Activated B cell treated with CpG ODN at 0.5 μM for 24 hours (primary cell): ENCODE measurements around the gene TBC1D9B. TPM values are rescaled to one million over a fixed set of nuclear protein-coding genes. Genes with fewer than 3 reads are reported as not detected.
A peak's percentile ranks its signal among the peaks of the same experiment; 100 is the strongest.

ENCODE experiments used
- ATAC-seq: fragments of 200-7000 bp; cut with Tn5 transposase; one replicate; pipeline ENCODE4 v1.10.0; 2021; ENCODE audit warnings: low read depth, mild to moderate bottlenecking, moderate library complexity
- CTCF ChIA-PET: fragments of 350-600 bp; sonication (Branson Sonifier 250); formaldehyde crosslinking; loops from one replicate; lab custom pipeline; 2021; ENCODE audit warnings: antibody characterized with exemption; lab: Charles Lee
- POLR2A ChIA-PET: fragments of 350-600 bp; sonication (Branson Sonifier 250); formaldehyde crosslinking; loops from one replicate; lab custom pipeline; 2021; ENCODE audit warnings: antibody characterized with exemption; lab: Charles Lee
- DNase-seq: peaks from one replicate; pipeline ENCODE4 v3.0.0; 2022
- H3K27ac Mint-ChIP-seq: one replicate; pipeline ENCODE4 v1.8.0; 2020; ENCODE audit warnings: mixed read lengths
- H3K27me3 Mint-ChIP-seq: one replicate; pipeline ENCODE4 v1.8.0; 2021; ENCODE audit warnings: mixed read lengths
- H3K36me3 Mint-ChIP-seq: one replicate; pipeline ENCODE4 v1.8.0; 2021; ENCODE audit warnings: low read depth, mixed read lengths
- H3K4me1 Mint-ChIP-seq: one replicate; pipeline ENCODE4 v1.8.0; 2021; ENCODE audit warnings: mixed read lengths
- H3K4me3 Mint-ChIP-seq: one replicate; pipeline ENCODE4 v1.8.0; 2020; ENCODE audit warnings: mild to moderate bottlenecking, mixed read lengths
- H3K9me3 Mint-ChIP-seq: one replicate; pipeline ENCODE4 v1.8.0; 2020; ENCODE audit warnings: mixed read lengths
- intact Hi-C: fragments of 100-400 bp; cut with micrococcal nuclease; formaldehyde crosslinking; loops from one replicate; pipeline ENCODE4 v1.15.1; 2024
- total RNA-seq: library from RNA; stranded (reverse); gene quantifications from 2 replicates; pipeline ENCODE4 v1.2.3, GENCODE V29; 2022
- TF ChIP-seq, protein P1 (sequence below): fragments of 200-600 bp; IDR thresholded peaks from one replicate; pipeline ENCODE4 v1.8.0; 2022; ENCODE audit warnings: antibody characterized with exemption, mild to moderate bottlenecking

Gene TBC1D9B
- total RNA-seq, 1 donor from 2014 or later = 117 TPM

DNA sequence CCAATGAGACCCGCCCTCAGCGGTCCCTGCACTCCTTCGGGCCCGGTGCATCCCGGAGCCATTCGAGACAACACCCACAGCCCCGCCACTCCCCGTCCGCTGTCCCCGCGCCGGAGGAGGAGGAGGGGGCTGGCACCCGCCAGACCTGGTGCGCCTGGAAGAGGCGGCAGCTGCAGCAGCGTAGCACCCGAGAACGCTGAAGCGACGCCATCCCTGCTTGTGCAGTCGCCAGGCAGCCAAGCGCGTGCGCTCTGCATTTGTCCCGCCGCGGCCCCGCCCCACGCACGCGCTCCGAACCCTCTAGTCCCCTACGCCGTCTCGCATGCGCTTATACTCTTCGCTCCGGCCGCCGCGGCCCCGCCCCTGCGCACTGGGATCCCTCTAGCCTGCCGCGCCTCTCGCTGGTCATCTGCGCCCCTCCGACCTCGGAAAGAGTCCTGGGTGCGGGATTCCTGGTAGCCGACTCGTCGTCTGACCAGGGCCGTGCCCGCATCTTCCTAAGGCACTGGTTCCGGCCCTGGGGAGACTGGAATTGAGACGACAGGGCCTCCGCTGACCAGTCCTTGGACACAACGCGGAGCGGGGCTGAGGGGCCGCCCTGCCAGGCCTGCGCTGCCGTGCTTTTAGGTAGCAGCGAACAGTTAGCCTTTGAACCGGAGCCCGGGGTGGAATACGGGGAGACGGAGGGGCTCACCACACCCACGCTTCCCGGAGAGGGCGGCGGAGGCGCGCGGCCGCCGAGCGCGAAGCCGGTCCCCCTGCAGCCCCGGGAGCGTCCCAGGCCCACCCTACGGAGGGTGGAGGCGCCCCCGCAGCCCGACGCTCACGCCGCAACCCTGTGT is 48.9 kb downstream of the TBC1D9B start, which contains the start of gene MRNIP:
Gene MRNIP, minus strand, starts transcription at position 232 of the 842 bp plus-strand sequence. Its CDS starts 21 bp downstream, at position 211.
- TF ChIP-seq, protein P1, sequence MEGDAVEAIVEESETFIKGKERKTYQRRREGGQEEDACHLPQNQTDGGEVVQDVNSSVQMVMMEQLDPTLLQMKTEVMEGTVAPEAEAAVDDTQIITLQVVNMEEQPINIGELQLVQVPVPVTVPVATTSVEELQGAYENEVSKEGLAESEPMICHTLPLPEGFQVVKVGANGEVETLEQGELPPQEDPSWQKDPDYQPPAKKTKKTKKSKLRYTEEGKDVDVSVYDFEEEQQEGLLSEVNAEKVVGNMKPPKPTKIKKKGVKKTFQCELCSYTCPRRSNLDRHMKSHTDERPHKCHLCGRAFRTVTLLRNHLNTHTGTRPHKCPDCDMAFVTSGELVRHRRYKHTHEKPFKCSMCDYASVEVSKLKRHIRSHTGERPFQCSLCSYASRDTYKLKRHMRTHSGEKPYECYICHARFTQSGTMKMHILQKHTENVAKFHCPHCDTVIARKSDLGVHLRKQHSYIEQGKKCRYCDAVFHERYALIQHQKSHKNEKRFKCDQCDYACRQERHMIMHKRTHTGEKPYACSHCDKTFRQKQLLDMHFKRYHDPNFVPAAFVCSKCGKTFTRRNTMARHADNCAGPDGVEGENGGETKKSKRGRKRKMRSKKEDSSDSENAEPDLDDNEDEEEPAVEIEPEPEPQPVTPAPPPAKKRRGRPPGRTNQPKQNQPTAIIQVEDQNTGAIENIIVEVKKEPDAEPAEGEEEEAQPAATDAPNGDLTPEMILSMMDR = no peak
- Mint-ChIP-seq H3K27me3 (no peaks in the 10 kb centered on the region), H3K4me1 (peaks cover 33% of the 10 kb centered on the region), H3K4me3 (peak within 1 kb of the TSS; percentile 96), H3K9me3 (no peaks in the 10 kb centered on the region), H3K27ac (peak within 1 kb of the TSS; percentile 89), H3K36me3 (peaks cover 26% of the 10 kb centered on the region)
- intact Hi-C loops = loop anchor here (1.0 to 10.0 kb wide), 13 partner anchors 23 to 1116 kb away; partner anchors contain the start of genes CANX, MAML1, MGAT4B and RUFY1
- ChIA-PET CTCF (no interaction called here), POLR2A (interaction anchor here (0.8 to 3.1 kb wide), 5 partner anchors 37 to 112 kb away, joined by 3 to 19 read pairs (median 4); partner anchors contain the start of gene SQSTM1)
- ATAC-seq (peak; percentile 94), DNase-seq (peak; percentile 92)

DNA sequence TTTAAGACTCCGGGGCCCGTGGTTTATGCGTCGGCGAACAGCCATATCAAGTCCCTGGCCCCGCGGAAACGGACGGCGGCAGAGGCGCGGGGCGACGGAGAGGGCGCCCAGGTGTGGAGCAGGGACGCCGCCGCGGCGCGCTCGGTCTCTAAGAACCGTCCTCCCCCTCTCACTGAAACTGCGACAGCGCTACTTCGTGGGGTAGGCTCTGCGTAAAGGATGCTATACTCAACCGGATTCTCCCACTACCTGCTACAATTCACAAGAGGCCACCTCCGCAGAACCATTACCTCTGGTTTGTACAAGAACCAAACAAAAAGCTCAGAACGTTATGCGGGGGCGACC is 49.5 kb downstream of the TBC1D9B start:
- TF ChIP-seq, protein P1 = no peak
- ChIA-PET POLR2A (interaction anchor here (0.8 to 3.1 kb wide), 5 partner anchors 36 to 113 kb away, joined by 3 to 19 read pairs (median 4); partner anchors contain the start of gene SQSTM1), CTCF (no interaction called here)
- peak; percentile 59 for ATAC-seq
- Mint-ChIP-seq H3K4me3 (peak overlapping the region; percentile 96), H3K27ac (peak overlapping the region; percentile 89), H3K4me1 (peaks cover 35% of the 10 kb centered on the region), H3K36me3 (peaks cover 22% of the 10 kb centered on the region), H3K9me3 (no peaks in the 10 kb centered on the region), H3K27me3 (no peaks in the 10 kb centered on the region)
- peak; percentile 39 for DNase-seq
- intact Hi-C loops = loop anchor here (1.0 to 10.0 kb wide), 13 partner anchors 22 to 1117 kb away; partner anchors contain the start of genes CANX, MAML1, MGAT4B and RUFY1

DNA sequence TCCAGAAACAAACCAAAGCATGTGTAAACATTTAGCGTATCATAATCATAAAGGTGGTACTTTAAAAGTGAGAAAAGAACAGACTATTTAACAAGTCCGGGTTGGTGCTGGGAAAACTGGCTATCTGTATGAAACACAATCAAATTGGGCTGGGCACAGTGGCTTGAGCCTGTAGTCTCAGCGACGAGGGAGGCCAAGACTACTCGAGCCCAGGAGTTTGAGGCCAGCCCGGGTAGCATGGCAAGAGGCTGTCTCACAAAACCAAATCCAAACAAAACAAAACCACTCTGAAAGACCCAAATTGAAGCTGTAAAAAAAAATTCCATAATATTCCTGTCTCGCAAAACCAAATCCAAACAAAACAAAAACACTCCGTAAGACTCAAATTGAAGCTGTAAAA is 53.3 kb downstream of the TBC1D9B start:
- intact Hi-C loops = loop anchor here (10.0 kb wide), 2 partner anchors 160 to 1120 kb away; partner anchors contain the start of gene CANX
- TF ChIP-seq, protein P1 = no peak
- DNase-seq = no peak
- no peak overlapping the region for H3K4me3 Mint-ChIP-seq
- H3K27ac Mint-ChIP-seq = peak overlapping the region; percentile 30
- H3K27me3 Mint-ChIP-seq = no peaks in the 10 kb centered on the region
- no peak for ATAC-seq
- POLR2A ChIA-PET = interaction anchor here (0.7 kb wide), 1 partner anchor 121 kb away, joined by 3 read pairs; no protein-coding TSS in a partner anchor
- peaks cover 19% of the 10 kb centered on the region for H3K36me3 Mint-ChIP-seq
- CTCF ChIA-PET = interaction anchor here (2.1 to 2.3 kb wide), 2 partner anchors 52 to 121 kb away, joined by 5 to 8 read pairs; no protein-coding TSS in a partner anchor
- H3K4me1 Mint-ChIP-seq = peaks cover 50% of the 10 kb centered on the region
- no peaks in the 10 kb centered on the region for H3K9me3 Mint-ChIP-seq

DNA sequence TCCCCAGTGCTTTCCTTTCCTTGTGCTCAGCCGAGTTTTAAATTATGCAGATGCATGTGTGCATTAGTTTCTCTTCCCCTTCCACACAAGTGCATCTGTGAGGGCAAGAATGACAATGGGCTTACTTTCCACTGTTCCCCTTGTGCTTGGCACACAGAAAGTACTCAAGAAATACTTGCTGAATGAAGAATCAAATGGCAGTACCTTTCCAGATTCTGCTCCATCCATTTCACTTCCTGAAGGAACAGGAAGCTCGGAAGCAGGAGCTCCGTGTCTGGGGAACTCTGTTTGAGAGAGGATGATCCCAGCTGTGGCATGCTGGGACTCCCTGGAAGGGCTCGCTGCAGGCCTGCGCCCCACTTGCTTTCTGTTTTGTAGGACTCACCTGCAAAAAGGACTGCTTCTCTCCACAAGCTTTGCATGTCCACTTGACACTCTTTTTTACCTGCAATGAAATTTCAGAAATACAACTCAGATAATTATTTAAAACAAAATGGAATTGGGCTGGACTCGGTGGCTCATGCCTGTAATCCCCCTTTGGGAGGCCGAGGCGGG is 54.6 kb downstream of the TBC1D9B start:
- intact Hi-C loops = loop anchor here (1.0 to 10.0 kb wide), 3 partner anchors 17 to 1122 kb away; partner anchors contain the start of gene CANX
- peak overlapping the region; percentile 80 for H3K27ac Mint-ChIP-seq
- POLR2A ChIA-PET = interaction anchor here (0.6 to 2.7 kb wide), 5 partner anchors 14 to 55 kb away, joined by 3 to 20 read pairs (median 4); partner anchors contain the start of genes SQSTM1 and TBC1D9B

More for the DNA sequence above, 54.6 kb downstream of the TBC1D9B start:
- TF ChIP-seq, protein P1 = no peak
- no peaks in the 10 kb centered on the region for H3K27me3 Mint-ChIP-seq
- peaks cover 44% of the 10 kb centered on the region for H3K4me1 Mint-ChIP-seq
- DNase-seq = no peak
- CTCF ChIA-PET = interaction anchor here (2.1 to 2.3 kb wide), 2 partner anchors 51 to 122 kb away, joined by 5 to 8 read pairs; no protein-coding TSS in a partner anchor
- H3K9me3 Mint-ChIP-seq = no peaks in the 10 kb centered on the region
- H3K36me3 Mint-ChIP-seq = peaks cover 10% of the 10 kb centered on the region
- peak; percentile 93 for ATAC-seq
- peak overlapping the region; percentile 17 for H3K4me3 Mint-ChIP-seq
